ENCODE measurements around the gene GATA1.

The GATA1 gene

GRCh38 chrX:48786341-48786800 lies at the start of gene GATA1:
Gene GATA1 (plus strand): TSS chrX:48786590. CDS start chrX:48791110, 4,520 bp downstream.
- no peak for DNase-seq

GRCh38 chrX:48736878-48737212 lies 49.5 kb upstream of the GATA1 start:
- no peak for DNase-seq

- DNase-seq: peak; percentile 93
These were observed 49.0 kb upstream of the GATA1 start for GRCh38 chrX:48737213-48737938.

GRCh38 chrX:48737940-48738339 lies 48.5 kb upstream of the GATA1 start:
- DNase-seq: no peak

- no peak for DNase-seq
These were observed 44.6 kb upstream of the GATA1 start for GRCh38 chrX:48741834-48742233.

GRCh38 chrX:48745222-48745621 lies 41.2 kb upstream of the GATA1 start:
- DNase-seq: no peak

GRCh38 chrX:48747415-48748016 lies 38.9 kb upstream of the GATA1 start:
- no peak for DNase-seq

- no peak for DNase-seq
These were observed 37.2 kb upstream of the GATA1 start for GRCh38 chrX:48749182-48749581.

- no peak for DNase-seq
These were observed 35.0 kb upstream of the GATA1 start for GRCh38 chrX:48751343-48751742.

- DNase-seq: no peak
These were observed 33.9 kb upstream of the GATA1 start for GRCh38 chrX:48752498-48752897.

- no peak for DNase-seq
These were observed 32.6 kb upstream of the GATA1 start for GRCh38 chrX:48753708-48754228.

GRCh38 chrX:48754238-48754637 lies 32.2 kb upstream of the GATA1 start:
- no peak for DNase-seq

- peak; percentile 71 for DNase-seq
These were observed 24.5 kb upstream of the GATA1 start, which contains the start of gene GLOD5 for GRCh38 chrX:48761674-48762471. Gene GLOD5 (plus strand): TSS chrX:48761747. CDS start chrX:48761791, 44 bp downstream.

GRCh38 chrX:48769230-48769629 lies 17.2 kb upstream of the GATA1 start:
- DNase-seq: no peak

GRCh38 chrX:48770296-48770695 lies 16.1 kb upstream of the GATA1 start:
- no peak for DNase-seq

GRCh38 chrX:48772602-48773001 lies 13.8 kb upstream of the GATA1 start:
- DNase-seq: no peak

- no peak for DNase-seq
These were observed 9.5 kb upstream of the GATA1 start for GRCh38 chrX:48776818-48777439.

- DNase-seq: no peak
These were observed 7.0 kb upstream of the GATA1 start for GRCh38 chrX:48779399-48779798.

GRCh38 chrX:48781705-48782104 lies 4.7 kb upstream of the GATA1 start:
- DNase-seq: no peak

GRCh38 chrX:48782216-48782615 lies 4.2 kb upstream of the GATA1 start:
- DNase-seq: no peak

GRCh38 chrX:48782795-48783194 lies 3.6 kb upstream of the GATA1 start:
- no peak for DNase-seq

GRCh38 chrX:48784726-48785125 lies 1.7 kb upstream of the GATA1 start:
- no peak for DNase-seq

- no peak for DNase-seq
These were observed 1.2 kb upstream of the GATA1 start for GRCh38 chrX:48785186-48785539.

Data from NCI-H2107 (cell line).